Measurements from ENCODE around the gene COMMD4. TPM values are rescaled to one million over a fixed set of nuclear protein-coding genes. Genes with fewer than 3 reads are reported as not detected.

Gene COMMD4
- polyA plus RNA-seq, 1 of the 3 experiments (the other 2 are of a cell fraction) = 223 TPM

DNA sequence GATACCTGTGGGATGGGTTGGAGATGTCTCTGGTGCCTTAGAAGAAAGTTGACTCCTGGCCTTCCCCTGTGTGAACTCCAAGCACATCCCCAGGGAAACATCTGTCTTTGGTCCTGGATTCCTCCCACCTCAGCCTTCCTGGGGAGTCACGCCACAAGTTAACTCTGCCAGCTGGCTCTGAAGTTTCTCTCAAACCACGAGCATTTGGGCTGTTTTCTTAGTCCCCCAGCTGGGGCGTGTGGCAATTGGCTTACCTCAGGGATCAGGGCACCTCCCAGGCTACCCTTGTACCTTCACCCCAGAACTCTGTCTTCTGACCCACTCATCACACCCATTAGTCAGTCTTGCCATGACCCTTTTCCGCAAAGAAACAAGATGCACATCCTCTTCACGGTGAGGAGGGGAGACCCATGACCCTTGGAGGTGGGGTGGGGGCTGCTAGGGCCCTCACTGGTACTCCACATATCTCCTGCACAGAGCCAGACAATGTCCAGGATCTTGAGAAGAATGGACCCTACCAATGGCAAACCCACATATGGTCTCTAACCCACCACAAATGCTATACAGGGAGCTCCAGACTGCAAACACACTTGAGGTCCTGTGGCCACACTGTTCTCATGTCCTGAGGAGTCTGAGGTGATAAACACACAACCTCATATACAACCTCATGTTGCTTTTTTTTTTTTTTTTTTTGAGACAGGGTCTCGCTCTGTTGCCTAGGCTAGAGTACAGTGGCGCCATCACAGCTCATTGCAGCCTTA lies 14.9 kb downstream of the COMMD4 start:
- no peaks in the 10 kb centered on the region for H3K79me2 ChIP-seq (ENCODE audit: insufficient read depth)
- no peak for DNase-seq
- peaks cover 7% of the 10 kb centered on the region for H3F3A ChIP-seq (replicated peaks; ENCODE audit: insufficient read depth)
- H3K4me1 ChIP-seq (ENCODE audit: control insufficient read depth in 1 of 2, insufficient read depth in 2 of 2, low read depth in 1 of 2, low read length in 1 of 2) = peaks cover 0 to 11% of the 10 kb centered on the region in 2 experiments; a peak in 1 of 4 replicates
- H3K9me3 ChIP-seq = no peaks in the 10 kb centered on the region
- H3K27ac ChIP-seq (ENCODE audit: low read depth in 2 of 2, low read length in 1 of 2) = no peak overlapping the region
- peaks cover 0 to 11% of the 10 kb centered on the region in 2 experiments for H3K36me3 ChIP-seq (replicated peaks in 1 of 2; ENCODE audit: control insufficient read depth in 1 of 2, insufficient read depth in 2 of 2, low read length in 1 of 2)
- 94% methylated on average over 7 of the region's 7 CpGs for WGBS (ENCODE audit: low lambda C conversion rate)
- POLR2A ChIA-PET = no interaction called here
- H3K9me2 ChIP-seq = no peaks in the 10 kb centered on the region
- no peaks in the 10 kb centered on the region for H3K27me3 ChIP-seq (ENCODE audit: insufficient read depth)
- no peak overlapping the region for H3K4me3 ChIP-seq (ENCODE audit: low read depth in 2 of 2, low read length in 1 of 2)
- H2AFZ ChIP-seq (ENCODE audit: low read depth) = no peak overlapping the region
- TF ChIP-seq SIN3A (IDR thresholded peaks at IDR 0.05; ENCODE audit: borderline replicate concordance, low read depth, low read length) (no peak), FOXJ3 (CRISPR knock-in tag; IDR thresholded peaks at IDR 0.05) (no peak)
- H3K9ac ChIP-seq = no peak overlapping the region
- H3K4me2 ChIP-seq = no peak overlapping the region
- CTCF ChIA-PET = interaction anchor here (1.4 kb wide), 1 partner anchor 17 kb away, joined by 7 read pairs; no protein-coding TSS in a partner anchor
- no peaks in the 10 kb centered on the region for H4K20me1 ChIP-seq (ENCODE audit: insufficient read depth)

- H2AFZ ChIP-seq (ENCODE audit: low read depth) = no peak overlapping the region
- no peak overlapping the region for H3K4me3 ChIP-seq (ENCODE audit: low read depth in 2 of 2, low read length in 1 of 2)
- peaks cover 0 to 7% of the 10 kb centered on the region in 2 experiments; a peak in 1 of 4 replicates for H3K4me1 ChIP-seq (ENCODE audit: control insufficient read depth in 1 of 2, insufficient read depth in 2 of 2, low read depth in 1 of 2, low read length in 1 of 2)
- DNase-seq = peak; percentile 25
- H3K36me3 ChIP-seq (replicated peaks in 1 of 2; ENCODE audit: control insufficient read depth in 1 of 2, insufficient read depth in 2 of 2, low read length in 1 of 2) = peaks cover 0 to 19% of the 10 kb centered on the region in 2 experiments
- H3K4me2 ChIP-seq = no peak overlapping the region
- ChIA-PET CTCF (interaction anchor here (0.5 to 5.4 kb wide), 2 partner anchors 15 to 439 kb away, joined by 3 to 29 read pairs; partner anchors contain the start of gene MAN2C1), POLR2A (interaction anchor here (0.8 to 1.1 kb wide), 2 partner anchors 15 to 16 kb away, joined by 3 to 5 read pairs; no protein-coding TSS in a partner anchor)
- no peaks in the 10 kb centered on the region for H3K9me3 ChIP-seq
- 93% methylated on average over 10 of the region's 16 CpGs for WGBS (ENCODE audit: low lambda C conversion rate)
- H3K9me2 ChIP-seq = no peaks in the 10 kb centered on the region
- no peak overlapping the region for H3K27ac ChIP-seq (ENCODE audit: low read depth in 2 of 2, low read length in 1 of 2)
- H3K79me2 ChIP-seq (ENCODE audit: insufficient read depth) = no peaks in the 10 kb centered on the region
- no peaks in the 10 kb centered on the region for H4K20me1 ChIP-seq (ENCODE audit: insufficient read depth)
- H3K27me3 ChIP-seq (ENCODE audit: insufficient read depth) = no peaks in the 10 kb centered on the region
- no peak overlapping the region for H3K9ac ChIP-seq
- peaks cover 7% of the 10 kb centered on the region for H3F3A ChIP-seq (replicated peaks; ENCODE audit: insufficient read depth)
- TF ChIP-seq CHD2 (IDR thresholded peaks at IDR 0.05; ENCODE audit: low read length, partially characterized antibody) (no peak), ELF1 (IDR thresholded peaks at IDR 0.05) (no peak), TCF12 (IDR thresholded peaks at IDR 0.05) (no peak), EP300 (IDR thresholded peaks at IDR 0.05; ENCODE audit: borderline replicate concordance in 1 of 2, low read depth in 1 of 2, low read length in 1 of 2) (no peak), RFX5 (IDR thresholded peaks at IDR 0.05; ENCODE audit: low read length) (no peak), GATA2 (CRISPR knock-in tag; IDR thresholded peaks at IDR 0.05) (no peak), SMC3 (IDR thresholded peaks at IDR 0.05; ENCODE audit: low read depth, low read length) (no peak), GABPA (IDR thresholded peaks at IDR 0.05; ENCODE audit: low read depth) (no peak), NFIC (IDR thresholded peaks at IDR 0.05; ENCODE audit: borderline replicate concordance) (no peak), MXI1 (IDR thresholded peaks at IDR 0.05; ENCODE audit: low read depth, low read length) (no peak), MEF2A (IDR thresholded peaks at IDR 0.05; ENCODE audit: borderline replicate concordance, low read depth) (no peak), REST (IDR thresholded peaks at IDR 0.05; ENCODE audit: low read depth, low read length) (no peak), CTCF (IDR thresholded peaks at IDR 0.05) (no peak), IRF3 (IDR thresholded peaks at IDR 0.05; ENCODE audit: low read depth, low read length) (no peak)
- TF ChIP-seq, protein P1, sequence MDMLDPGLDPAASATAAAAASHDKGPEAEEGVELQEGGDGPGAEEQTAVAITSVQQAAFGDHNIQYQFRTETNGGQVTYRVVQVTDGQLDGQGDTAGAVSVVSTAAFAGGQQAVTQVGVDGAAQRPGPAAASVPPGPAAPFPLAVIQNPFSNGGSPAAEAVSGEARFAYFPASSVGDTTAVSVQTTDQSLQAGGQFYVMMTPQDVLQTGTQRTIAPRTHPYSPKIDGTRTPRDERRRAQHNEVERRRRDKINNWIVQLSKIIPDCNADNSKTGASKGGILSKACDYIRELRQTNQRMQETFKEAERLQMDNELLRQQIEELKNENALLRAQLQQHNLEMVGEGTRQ (IDR thresholded peaks at IDR 0.05; ENCODE audit: borderline replicate concordance, low read depth, low read length) = no peak
Observed at GRCh38 chr15:75352186-75353080, 16.6 kb downstream of the COMMD4 start.

Measured in SK-N-SH (cell line).